H54 (cell line): ENCODE results near the gene DAPK2.
A peak's percentile ranks its signal among the peaks of the same experiment; 100 is the strongest.
"Not testable (repeated sequence)": the region's sequence is repeated elsewhere in the genome, so short reads cannot be mapped to it uniquely, and the experiment has no call there.

Experiments used
- DNase-seq: peaks from one replicate; pipeline ENCODE4 v3.0.0; 2011; ENCODE audit warnings: low spot score, mixed read lengths; ENCODE audit not compliant: insufficient read length
- FAIRE-seq: peaks from 3 replicates; lab custom pipeline; 2011; peaks lifted over from hg19 to GRCh38; lab: Jason Lieb, UNC
- POLR2A ChIP-seq: IDR thresholded peaks from 2 replicates; pipeline ENCODE4 v1.6.1; 2011; ENCODE audit warnings: low read depth, mild to moderate bottlenecking, low read length

The DAPK2 gene

DNA sequence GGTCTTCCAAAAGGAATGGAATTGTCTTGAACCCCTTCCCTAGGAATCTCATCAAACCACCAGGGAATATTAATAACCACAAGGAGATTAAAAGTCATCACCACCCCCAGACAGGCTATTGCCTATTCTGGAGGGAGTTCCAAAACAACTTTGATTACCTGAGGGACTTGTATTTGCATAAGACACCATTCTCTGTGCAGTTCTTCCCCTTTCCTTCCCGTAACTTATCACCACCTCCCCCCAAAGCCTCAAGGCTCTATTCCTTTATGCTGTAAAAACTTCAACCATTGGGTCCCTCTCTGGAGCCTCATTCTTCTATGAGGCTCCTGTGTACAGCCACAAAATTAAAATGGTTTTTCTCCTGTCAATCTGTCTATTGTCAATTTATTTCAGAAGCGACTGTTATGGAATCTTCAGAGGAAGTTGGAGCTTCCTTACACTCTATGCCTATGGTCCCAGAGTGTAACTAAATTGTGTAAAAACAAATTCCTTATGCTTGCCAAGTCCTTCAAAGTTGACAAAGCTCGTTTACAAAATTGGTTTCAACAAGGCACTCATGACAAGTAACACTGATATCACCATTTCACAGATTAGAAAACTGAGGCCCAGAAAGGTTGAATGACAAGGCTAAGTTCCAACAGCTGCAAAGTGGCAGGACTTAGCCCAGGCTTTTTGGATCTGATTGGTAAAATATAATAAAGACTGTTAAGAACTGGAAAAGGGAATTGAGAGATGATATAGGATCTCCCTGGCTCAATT lies 144.2 kb downstream of the DAPK2 start:
- DNase-seq (no peak), FAIRE-seq (no peak)
- TF ChIP-seq POLR2A, result no peak

DNA sequence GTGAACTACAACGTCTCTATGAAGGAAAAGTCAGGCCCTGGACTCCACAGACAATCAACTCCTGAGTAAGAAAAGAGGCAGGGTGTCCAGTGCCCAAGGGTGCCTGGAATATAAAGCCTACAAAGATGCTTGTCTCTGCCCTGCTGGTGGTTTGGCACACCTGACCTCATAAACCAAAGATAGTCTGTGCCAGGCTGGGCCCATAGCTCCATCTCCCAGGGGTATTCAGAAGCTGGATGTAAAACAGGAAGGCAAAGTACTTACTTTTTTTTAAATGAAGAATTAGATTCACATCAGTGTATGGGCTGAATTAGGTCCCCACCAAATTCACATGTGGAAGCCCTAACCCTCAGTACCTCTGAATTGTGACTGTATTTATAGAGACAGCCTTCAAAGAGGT lies 146.0 kb downstream of the DAPK2 start:
- DNase-seq, result no peak
- no peak for FAIRE-seq
- no peak for TF ChIP-seq POLR2A

DNA sequence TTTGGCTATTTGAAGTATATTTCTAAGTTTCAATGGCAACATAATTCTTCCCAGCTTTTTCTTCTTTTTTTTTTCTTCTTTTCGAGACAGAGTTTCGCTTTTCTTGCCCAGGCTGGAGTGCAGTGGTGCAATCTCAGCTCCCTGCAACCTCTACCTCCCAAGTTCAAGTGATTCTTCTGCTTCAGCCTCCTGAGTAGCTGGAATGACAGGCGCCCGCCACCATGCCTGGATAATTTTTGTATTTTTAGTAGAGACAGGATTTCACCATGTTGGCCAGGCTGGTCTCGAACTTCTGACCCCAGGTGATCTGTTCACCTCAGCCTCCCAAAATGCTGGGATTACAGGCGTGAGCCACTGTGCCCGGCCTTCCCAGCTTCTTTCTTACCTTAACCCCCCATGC lies 146.7 kb downstream of the DAPK2 start:
- not testable (repeated sequence) for FAIRE-seq

DNA sequence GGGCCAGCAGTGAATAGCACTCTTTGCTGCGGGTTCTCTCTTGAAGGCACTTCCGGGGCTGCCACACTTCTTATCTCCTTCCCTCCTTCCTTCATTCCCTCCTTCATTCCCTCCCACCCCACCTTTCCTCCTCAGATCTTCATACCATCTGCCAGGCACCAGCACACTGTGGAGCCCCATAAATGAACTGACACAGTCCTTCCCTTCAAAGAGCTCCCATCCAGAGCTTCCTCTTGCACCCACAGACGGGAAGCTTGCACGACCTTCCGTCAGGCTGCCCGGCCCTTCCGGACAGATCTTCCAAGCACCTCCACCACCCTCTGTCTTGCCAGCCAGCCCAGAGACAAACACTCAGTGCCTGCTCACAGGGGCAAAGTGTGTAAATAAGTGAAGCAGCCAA lies 147.1 kb downstream of the DAPK2 start:
- FAIRE-seq, result no peak
- DNase-seq, result no peak
- TF ChIP-seq POLR2A, result no peak

More for the DNA sequence above, 146.7 kb downstream of the DAPK2 start:
- DNase-seq, result not testable (repeated sequence)

DNA sequence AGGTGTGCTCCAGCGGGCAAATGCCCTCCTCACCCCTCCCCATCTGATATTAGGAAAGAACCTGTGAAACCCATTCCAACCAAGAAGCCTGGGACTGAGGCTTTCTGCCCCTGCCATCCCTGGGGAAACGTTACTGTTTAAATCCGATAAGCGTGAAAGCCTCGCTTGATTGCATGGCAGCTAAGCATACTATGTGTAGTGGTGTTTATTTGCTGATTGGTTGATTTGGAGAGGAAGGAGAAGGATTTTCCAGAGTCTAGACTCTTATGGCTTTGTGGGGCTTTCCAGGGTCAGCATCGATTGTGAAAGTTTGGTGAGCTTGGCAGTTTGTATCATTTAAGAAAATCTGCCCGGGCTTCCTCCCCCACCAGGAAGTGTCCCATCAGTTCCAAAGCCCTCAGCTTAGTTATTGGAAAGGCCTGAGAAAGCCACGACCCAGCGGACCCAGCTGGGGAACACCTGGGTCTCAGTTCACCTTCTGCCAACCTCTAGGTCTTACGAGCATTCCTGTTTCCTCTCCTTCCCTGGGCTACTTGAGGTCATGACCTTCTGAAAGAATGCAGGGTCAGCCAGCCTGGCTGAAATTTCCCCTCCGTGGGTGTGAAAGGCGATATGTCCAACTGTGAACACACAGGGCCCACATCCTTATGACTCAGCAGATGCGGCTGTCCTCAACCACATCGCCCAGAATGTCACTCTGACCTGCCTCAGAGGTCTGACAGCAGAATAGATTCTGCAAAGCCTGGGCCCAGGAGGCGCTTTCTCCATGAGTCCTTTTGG lies 149.8 kb downstream of the DAPK2 start:
- FAIRE-seq, result no peak
- DNase-seq, result peak; percentile 22
- TF ChIP-seq POLR2A, result no peak

DNA sequence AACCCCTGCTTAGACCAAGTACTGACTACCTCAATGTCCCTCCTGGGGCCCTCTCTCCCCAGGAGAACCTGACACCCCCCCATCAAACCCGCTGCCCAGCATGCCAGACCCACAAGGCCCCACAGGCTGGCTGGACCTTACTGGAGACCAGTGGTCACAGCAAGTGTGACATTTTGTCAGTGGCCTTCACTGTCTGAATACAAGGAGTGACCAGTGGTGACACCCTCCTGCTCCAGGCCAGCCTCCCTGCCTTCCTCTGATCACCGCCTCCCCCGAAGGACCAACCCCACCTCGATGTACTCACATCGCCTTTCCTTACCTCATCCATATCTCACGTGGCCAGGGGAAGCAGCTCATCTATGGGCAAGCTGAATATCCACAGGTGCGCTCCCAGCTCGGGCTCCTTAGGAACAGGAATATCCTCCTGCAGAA lies 150.5 kb downstream of the DAPK2 start:
- FAIRE-seq, result no peak
- DNase-seq, result no peak
- no peak for TF ChIP-seq POLR2A

DNA sequence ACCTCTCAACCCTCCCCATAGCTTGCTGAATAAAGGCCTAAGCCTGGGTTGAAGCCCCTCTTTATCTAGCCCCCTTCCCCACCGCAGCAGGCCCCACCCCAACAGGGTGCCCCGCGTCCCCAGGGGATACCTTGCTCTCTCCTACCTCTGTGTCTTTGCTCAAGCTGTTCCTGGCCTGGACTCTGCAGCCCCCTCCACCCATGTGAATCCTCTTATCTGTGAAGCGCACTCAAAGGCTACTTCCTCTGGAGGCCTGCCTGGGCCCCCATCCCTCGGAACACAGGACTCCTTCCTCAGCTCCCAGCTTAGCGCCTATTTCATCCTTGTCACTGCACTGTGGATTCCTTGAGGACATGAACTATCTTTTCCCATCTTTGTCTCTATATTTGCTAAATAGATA lies 151.1 kb downstream of the DAPK2 start:
- DNase-seq (no peak), FAIRE-seq (no peak)
- TF ChIP-seq POLR2A, result no peak

DNA sequence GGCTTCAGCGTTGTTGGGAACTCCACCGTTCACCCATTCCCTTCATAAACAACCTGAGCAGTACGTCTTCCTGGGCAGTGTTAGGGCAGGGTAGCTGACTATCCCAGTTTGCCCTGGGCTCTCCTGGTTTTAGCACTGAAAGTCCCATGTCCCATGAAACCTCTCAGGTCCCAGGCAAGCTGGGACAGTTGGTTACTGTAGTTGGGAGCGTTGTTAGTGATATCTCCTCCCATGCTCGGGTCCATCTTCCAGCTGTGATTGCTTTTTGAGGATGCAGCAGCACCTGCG lies 151.7 kb downstream of the DAPK2 start:
- DNase-seq (no peak), FAIRE-seq (no peak)
- TF ChIP-seq POLR2A, result no peak

DNA sequence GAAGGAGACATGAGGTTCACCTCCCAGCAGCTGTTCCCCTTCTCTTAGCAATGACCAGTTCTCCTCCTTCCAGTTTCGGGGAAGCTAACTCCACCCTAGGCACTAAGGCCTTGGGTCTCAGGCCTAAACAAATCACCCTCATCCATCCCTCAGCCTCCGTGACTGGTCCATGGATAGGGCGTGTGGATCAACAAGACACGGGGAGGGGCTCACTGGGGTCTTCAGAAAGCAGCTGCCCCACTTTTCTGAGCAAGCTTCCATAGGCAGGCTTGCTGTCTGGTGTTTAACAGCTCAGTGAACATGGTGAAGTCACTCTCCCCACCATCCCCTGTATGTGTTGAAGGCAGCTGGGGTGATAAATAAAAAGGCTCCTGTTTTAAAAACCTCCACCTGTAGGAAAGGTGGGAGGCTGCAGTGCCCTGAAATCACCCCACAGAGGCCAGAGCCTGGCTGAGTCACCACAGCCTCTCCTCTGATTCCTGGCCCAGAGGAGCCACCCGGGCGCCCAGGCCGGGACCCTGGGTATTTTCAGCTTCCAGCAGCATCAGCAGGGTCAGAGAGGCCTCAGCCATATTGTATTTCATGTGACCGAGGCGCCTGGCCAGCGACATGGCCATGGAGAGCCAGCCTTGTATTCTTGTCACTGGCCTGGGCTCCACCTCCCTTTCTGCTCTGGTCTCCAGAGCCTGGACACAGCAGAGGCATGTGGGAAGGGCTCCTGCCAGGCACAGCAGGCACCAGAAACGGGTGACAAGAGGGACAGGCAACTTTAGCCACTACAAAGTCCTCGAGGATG lies 152.2 kb downstream of the DAPK2 start:
- no peak for DNase-seq
- no peak for TF ChIP-seq POLR2A

DNA sequence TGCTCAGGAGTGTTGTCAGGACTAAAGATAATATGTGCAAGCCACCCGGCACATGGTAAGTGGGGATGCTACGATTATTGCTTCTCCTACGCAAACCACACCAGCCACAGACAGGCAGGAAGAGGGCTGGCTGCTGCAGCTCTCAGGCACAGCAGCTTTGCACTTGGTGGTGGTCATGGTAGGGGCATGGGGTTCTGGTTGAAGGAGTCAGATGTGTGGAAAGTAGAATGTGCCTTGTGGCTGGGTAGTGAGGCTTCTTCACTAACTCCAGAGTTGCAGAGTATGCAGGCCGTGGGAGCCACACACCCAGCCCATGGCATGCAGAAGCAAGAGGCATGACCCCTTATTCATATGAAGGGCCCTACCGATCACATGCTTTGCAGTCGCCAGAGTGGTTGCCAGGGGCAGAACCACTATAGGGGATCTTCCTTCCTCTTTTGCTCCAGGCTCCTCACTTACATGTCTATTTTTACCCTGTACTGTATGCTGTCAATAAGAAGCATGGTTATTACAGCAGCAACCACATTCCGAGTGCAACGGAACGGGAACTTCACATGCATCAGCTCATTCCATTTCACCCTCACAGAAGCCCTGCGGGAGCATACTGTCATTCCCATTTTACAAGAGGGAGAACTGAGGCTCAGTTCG lies 153.4 kb downstream of the DAPK2 start:
- no peak for TF ChIP-seq POLR2A
- no peak for DNase-seq
- FAIRE-seq, result no peak

More for the DNA sequence above, 152.2 kb downstream of the DAPK2 start:
- FAIRE-seq, result no peak

DNA sequence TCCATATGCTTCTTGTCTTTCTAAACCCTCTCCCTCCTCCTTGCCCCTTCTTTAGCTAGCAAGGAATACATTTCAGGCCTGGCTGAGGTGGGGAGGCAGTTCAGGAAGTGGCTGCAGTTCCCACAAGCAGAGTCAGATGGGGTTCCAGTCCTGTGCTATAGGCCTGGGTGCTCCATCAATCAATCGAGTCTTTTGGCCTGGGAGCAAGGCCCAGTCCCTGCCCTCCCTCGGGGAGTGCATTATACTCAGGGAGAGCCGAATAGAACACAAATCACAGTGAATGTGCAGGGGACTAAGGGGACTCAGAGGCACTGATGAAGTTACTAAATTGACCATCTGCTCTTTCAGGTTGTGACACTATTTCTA lies 154.5 kb downstream of the DAPK2 start:
- FAIRE-seq (no peak), DNase-seq (no peak)
- no peak for TF ChIP-seq POLR2A

DNA sequence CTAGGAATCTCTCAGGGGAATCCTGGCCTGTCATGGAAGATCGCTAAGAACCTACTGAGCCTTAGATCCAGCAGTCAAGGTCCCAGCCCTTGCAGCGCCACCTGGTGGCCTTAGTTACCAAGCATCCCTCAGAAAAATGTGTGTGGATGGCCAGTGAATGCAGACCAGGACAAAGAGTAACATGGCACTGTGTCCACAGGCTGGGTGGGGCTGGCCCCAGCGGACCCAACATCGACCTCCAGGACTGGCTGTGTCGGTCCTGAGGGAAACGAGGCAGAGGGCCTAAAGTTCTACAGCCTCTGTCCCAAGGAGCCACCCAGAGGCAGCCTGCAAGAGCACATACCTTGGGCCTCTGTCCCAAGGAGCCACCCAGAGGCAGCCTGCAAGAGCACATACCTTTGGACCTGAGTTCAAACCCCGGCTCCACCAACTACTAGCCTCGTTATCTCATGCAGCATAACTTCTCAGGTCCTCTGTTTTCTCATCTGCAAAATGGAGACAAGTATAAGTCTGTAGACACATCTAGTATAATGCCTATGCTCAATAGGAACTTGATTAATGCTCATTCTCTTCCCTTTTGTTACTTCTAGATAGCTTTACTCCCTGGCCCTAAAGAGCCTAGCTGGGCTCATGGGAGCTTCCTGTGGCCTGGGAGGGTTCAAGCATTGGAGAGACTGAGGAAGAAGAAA lies 155.1 kb downstream of the DAPK2 start:
- FAIRE-seq, result no peak

DNA sequence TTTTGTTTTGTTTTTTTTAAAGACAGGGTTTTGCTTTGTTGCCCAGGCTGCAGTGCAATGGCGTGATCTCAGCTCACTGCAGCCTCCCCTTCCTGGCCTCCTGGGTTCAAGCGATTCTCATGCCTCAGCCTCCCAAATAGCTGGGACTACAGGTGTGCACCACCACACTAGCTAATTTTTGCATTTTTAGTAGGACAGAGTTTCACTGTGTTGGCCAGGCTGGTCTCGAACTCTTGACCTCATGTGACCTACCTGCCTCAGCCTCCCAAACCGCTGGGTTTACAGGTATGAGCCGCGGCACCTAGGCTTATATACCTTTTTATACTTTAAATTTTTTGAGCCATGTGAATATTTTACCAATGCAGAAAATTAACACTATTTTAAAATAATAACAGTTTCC lies 155.7 kb downstream of the DAPK2 start:
- no peak for DNase-seq
- TF ChIP-seq POLR2A, result no peak
- no peak for FAIRE-seq

More for the DNA sequence above, 155.1 kb downstream of the DAPK2 start:
- DNase-seq, result peak; percentile 52
- no peak for TF ChIP-seq POLR2A

DNA sequence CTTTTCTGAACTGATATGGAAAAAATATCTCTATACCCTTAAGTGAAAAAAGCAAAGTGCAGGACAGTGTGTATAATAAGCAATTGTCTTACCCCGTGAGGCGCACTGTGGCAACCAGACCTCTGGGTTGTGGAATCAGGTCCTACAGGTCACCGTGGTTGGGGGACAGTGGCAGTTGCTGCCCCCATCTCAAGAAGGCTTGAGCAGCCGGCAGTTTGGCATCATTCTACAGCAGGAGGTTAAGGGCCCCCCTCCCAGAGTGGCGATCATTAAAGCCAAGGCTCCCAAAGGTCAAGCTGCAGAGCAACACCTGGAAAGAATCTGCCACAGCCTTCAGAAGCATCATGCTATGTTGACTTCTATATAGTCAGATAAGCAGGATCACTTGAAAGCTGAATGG lies 156.5 kb downstream of the DAPK2 start:
- no peak for TF ChIP-seq POLR2A
- DNase-seq, result no peak
- FAIRE-seq, result no peak
